Duodenal mucosa (tissue), 2 donors: ENCODE measurements around the gene TAP2.

Experiments
- H3K27ac ChIP-seq: one replicate; pipeline ENCODE4 v1.7.0; 2013; ENCODE audit warnings: low read depth, low read length
- H3K27me3 ChIP-seq, 2 donors: one replicate each; pipeline ENCODE4 v1.7.0; 2013; ENCODE audit warnings: low read length in 2 of 2, control low read depth in 1 of 2; ENCODE audit not compliant: insufficient read depth in 2 of 2, control insufficient read depth in 1 of 2
- H3K36me3 ChIP-seq, 2 donors: one replicate each; pipeline ENCODE4 v1.7.0; 2013; ENCODE audit warnings: low read length in 2 of 2, control low read depth in 1 of 2; ENCODE audit not compliant: insufficient read depth in 2 of 2, control insufficient read depth in 1 of 2
- H3K4me1 ChIP-seq, 2 donors: one replicate each; pipeline ENCODE4 v1.7.0; 2013; ENCODE audit warnings: low read length in 2 of 2, control low read depth in 1 of 2; ENCODE audit not compliant: insufficient read depth in 2 of 2, control insufficient read depth in 1 of 2
- H3K4me3 ChIP-seq, 2 donors: one replicate each; pipeline ENCODE4 v1.7.0; 2013; ENCODE audit warnings: low read length in 2 of 2, low read depth in 1 of 2
- H3K9ac ChIP-seq, 2 donors: one replicate each; pipeline ENCODE4 v1.7.0; 2013; ENCODE audit warnings: low read length in 2 of 2, low read depth in 1 of 2
- H3K9me3 ChIP-seq, 2 donors: one replicate each; pipeline ENCODE4 v1.7.0; 2013; ENCODE audit warnings: low read length in 2 of 2, control low read depth in 1 of 2; ENCODE audit not compliant: control insufficient read depth in 1 of 2

The TAP2 gene

GRCh38 chr6:32868257-32868788, 29.8 kb upstream of the TAP2 start:
- H3K9ac ChIP-seq = no peak overlapping the region
- H3K36me3 ChIP-seq = no peaks in the 10 kb centered on the region
- H3K27ac ChIP-seq = no peak overlapping the region
- H3K4me3 ChIP-seq = no peak overlapping the region
- peaks cover 14 to 27% of the 10 kb centered on the region in 2 donors for H3K4me1 ChIP-seq
- H3K27me3 ChIP-seq = no peaks in the 10 kb centered on the region
- H3K9me3 ChIP-seq = no peaks in the 10 kb centered on the region

DNA sequence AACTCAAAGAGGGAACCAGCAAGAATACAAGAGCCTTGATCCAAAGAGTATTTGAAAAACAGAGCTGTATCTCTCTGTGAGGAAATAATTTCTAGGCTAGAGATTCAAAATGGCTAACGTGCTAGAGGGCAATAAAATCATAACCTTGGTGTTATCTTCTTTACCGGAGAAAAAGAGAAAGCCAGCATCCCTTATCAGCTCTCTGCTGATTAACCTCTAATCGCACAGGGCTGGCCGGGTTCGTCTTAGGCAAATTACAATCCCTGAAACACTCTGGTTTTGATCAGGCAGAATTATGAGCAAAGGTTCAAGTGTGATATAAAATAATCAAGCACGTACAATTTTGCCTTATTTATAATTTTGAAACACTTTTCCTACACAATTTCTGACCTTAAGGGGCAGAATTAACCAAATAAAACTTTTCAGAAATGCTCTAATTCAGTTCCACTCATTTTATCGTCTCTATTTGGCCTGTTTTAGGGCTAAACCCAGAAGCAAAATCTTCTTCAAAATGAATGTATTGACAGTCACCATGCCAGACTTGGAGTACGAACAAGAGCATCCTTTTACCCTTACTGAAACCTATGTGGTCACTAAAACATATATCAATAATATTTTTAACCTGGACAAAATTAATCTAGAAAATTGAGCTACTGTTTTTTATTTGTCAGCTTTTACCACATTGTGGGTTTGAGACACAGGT, 29.2 kb upstream of the TAP2 start:
- Histone ChIP-seq H3K27me3 (no peaks in the 10 kb centered on the region), H3K9ac (no peak overlapping the region), H3K36me3 (no peaks in the 10 kb centered on the region), H3K4me1 (peaks cover 14 to 27% of the 10 kb centered on the region in 2 donors), H3K9me3 (no peaks in the 10 kb centered on the region), H3K27ac (no peak overlapping the region), H3K4me3 (peak overlapping the region in 1 of 2 donors; percentile 19)

DNA sequence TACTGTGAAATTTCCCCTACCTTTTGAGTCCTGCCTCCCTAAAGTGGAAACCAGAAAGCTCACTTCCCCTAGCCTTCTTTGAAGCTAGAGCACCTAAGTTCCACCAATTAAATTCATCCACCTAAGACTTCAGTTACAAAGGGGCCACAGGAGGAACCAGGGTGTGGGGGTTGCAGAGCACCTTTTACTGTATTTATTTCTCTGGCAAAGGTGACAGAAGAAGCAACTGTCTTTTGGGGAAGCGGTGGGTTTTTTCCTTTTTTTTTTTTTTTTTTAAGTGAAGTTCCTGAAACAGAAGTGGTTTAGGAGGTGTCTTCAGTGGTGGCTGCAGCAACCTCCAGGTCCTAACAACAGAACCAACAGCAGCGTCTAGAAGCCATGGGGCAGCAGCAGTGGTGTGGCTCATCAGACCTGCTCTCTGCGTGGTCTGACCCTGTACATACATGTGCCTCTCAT, 28.5 kb upstream of the TAP2 start:
- no peaks in the 10 kb centered on the region for H3K9me3 ChIP-seq
- H3K27ac ChIP-seq = no peak overlapping the region
- no peaks in the 10 kb centered on the region for H3K27me3 ChIP-seq
- H3K36me3 ChIP-seq = no peaks in the 10 kb centered on the region
- H3K4me3 ChIP-seq = peak overlapping the region in 1 of 2 donors; percentile 19
- peaks cover 14 to 27% of the 10 kb centered on the region in 2 donors for H3K4me1 ChIP-seq
- H3K9ac ChIP-seq = peak overlapping the region in 1 of 2 donors; percentile 28

DNA sequence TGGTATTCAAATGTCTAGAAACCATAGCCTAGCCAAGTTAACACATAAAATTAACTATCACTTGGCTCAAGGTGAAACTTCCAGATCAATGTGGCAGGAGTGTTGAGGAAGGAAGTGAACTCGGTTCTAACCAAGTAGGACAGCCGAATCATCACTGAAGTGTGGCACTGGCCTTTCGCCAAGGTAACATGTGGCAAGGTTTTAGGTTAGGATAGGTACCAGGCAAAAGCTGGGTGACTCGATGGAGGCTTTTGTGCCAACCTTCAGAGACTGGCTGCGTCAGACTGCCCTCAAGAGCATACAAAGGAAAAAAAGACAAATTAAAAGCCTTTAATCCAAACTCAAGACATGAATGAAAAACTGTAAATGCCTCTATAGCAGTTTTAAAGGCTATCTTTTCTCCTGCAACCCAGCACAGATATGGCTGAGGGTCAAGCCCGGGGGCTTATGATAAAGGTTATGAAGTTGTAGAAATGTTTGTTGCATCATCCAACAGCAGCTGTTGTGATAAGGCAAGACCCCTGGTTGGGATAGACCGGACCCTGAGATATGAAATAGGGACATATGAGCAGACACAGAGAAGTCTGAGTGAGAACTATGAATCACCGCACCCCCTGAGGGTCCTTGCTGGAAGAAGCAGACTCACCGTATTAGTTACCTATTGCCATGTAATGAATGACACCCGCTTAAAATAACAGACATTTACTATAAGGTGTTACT, 27.3 kb upstream of the TAP2 start:
- Histone ChIP-seq H3K27ac (no peak overlapping the region), H3K9ac (no peak overlapping the region), H3K9me3 (no peaks in the 10 kb centered on the region), H3K27me3 (no peaks in the 10 kb centered on the region), H3K4me1 (peaks cover 14 to 29% of the 10 kb centered on the region in 2 donors), H3K36me3 (no peaks in the 10 kb centered on the region), H3K4me3 (no peak overlapping the region)

- peaks cover 19 to 22% of the 10 kb centered on the region in 2 donors for H3K36me3 ChIP-seq
- no peak overlapping the region for H3K4me3 ChIP-seq
- no peak overlapping the region for H3K9ac ChIP-seq
- no peaks in the 10 kb centered on the region for H3K9me3 ChIP-seq
- H3K27ac ChIP-seq = no peak overlapping the region
- H3K27me3 ChIP-seq = no peaks in the 10 kb centered on the region
- peaks cover 10 to 22% of the 10 kb centered on the region in 2 donors for H3K4me1 ChIP-seq
Measured at GRCh38 chr6:32862725-32863124, 24.2 kb upstream of the TAP2 start.

- no peak overlapping the region for H3K4me3 ChIP-seq
- no peak overlapping the region for H3K27ac ChIP-seq
- H3K27me3 ChIP-seq = no peaks in the 10 kb centered on the region
- no peaks in the 10 kb centered on the region for H3K9me3 ChIP-seq
- peaks cover 10 to 13% of the 10 kb centered on the region in 2 donors for H3K4me1 ChIP-seq
- no peak overlapping the region for H3K9ac ChIP-seq
- H3K36me3 ChIP-seq = peaks cover 28 to 29% of the 10 kb centered on the region in 2 donors
Measured at GRCh38 chr6:32860674-32861073, 22.1 kb upstream of the TAP2 start.

GRCh38 chr6:32858194-32858593, 19.7 kb upstream of the TAP2 start:
- H3K9ac ChIP-seq = no peak overlapping the region
- H3K4me3 ChIP-seq = no peak overlapping the region
- H3K27ac ChIP-seq = no peak overlapping the region
- H3K36me3 ChIP-seq = peaks cover 28 to 29% of the 10 kb centered on the region in 2 donors
- H3K4me1 ChIP-seq = peaks cover 21% of the 10 kb centered on the region in 2 donors
- no peaks in the 10 kb centered on the region for H3K27me3 ChIP-seq
- no peaks in the 10 kb centered on the region for H3K9me3 ChIP-seq

DNA sequence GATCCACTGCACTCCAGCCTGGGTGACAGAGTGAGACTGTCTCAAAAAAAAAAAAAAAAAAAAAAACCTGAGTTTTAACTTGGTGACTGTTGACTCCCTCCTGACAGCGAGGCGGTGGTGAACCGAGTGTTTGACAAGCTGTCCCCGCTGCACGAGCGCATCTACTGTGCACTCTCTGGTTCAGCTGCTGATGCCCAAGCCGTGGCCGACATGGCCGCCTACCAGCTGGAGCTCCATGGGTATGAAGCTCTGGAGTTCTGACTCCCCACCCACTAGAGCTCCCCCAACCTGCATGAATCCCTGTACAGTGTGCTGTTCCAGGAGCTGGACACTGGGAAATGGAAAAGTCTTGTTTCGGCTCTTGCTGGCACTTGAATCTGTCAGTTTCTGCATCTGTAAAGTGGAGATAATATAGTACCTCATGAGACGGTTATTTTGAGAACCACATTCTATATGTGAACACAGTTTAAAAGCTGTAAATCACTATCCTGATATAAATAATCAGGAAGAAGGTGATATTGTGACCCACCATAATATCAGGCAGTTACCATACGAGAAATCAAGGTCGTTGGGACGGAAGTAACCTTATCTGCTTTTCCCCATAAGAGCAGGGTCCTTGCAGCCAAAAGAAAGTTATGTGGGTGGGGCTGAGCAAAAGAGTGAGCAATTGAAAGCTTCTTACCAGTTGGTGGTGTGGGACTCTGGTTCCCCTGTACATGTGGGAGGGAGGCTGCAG, 18.8 kb upstream of the TAP2 start:
- H3K27me3 ChIP-seq = no peaks in the 10 kb centered on the region
- H3K27ac ChIP-seq = no peak overlapping the region
- peaks cover 28 to 29% of the 10 kb centered on the region in 2 donors for H3K36me3 ChIP-seq
- H3K4me3 ChIP-seq = no peak overlapping the region
- peaks cover 22 to 24% of the 10 kb centered on the region in 2 donors for H3K4me1 ChIP-seq
- no peak overlapping the region for H3K9ac ChIP-seq
- H3K9me3 ChIP-seq = no peaks in the 10 kb centered on the region

DNA sequence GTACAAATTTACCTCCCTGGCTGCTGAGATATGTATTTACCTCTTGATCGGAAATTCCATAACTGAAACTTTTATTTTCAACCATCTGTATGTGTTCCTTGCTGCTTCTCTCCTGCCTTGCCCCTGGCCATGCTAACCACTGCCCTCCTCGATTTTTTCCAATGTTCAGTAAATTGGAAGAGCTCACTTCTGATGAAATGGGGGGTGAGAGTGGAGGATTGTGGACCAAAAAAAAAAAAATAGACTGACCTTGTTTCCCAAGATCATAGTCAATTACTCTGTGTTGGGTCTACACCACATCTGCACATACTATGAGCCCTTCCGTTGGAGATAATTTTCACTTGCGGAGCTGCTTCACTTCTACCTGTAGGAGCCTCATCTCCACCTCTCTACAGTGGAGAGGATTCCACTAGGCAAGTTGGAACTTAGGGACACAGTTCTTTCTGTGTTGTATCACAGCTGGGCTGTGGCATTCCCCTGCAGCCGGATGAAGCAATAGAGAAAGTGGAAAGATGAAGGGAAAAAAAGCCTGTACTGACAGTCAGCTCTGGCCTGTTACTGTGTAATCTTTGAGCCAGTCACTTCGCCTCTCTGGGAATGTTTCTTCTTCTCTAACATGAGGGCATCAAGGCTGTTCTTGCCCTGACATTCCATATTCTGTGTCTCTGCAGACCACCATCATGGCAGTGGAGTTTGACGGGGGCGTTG, 17.1 kb upstream of the TAP2 start:
- Histone ChIP-seq H3K9me3 (no peaks in the 10 kb centered on the region), H3K4me1 (peaks cover 35 to 38% of the 10 kb centered on the region in 2 donors)

More for the DNA sequence above, 17.1 kb upstream of the TAP2 start:
- peaks cover 39% of the 10 kb centered on the region in 2 donors for H3K36me3 ChIP-seq
- peak overlapping the region in 1 of 2 donors; percentile 97 for H3K9ac ChIP-seq
- H3K27me3 ChIP-seq = no peaks in the 10 kb centered on the region
- H3K4me3 ChIP-seq = peak overlapping the region; percentile 94 to 97
- H3K27ac ChIP-seq = peak overlapping the region; percentile 100
